Suprapubic skin (tissue), 4 donors: Measurements from ENCODE around the gene KCNJ9. TPM values are rescaled to one million over a fixed set of nuclear protein-coding genes. Genes with fewer than 3 reads are reported as not detected.

Experiments
- DNase-seq, 2 donors: peaks; one replicate each; pipeline ENCODE4 v3.0.0-alpha.2; 2019; ENCODE audit warnings: low spot score in 2 of 2
- H3K27ac ChIP-seq: fragments of 200-600 bp; sonication (generic); one replicate; pipeline ENCODE4 v1.5.1; 2019
- H3K27me3 ChIP-seq: fragments of 200-600 bp; sonication (generic); one replicate; pipeline ENCODE4 v1.5.1; 2019
- H3K36me3 ChIP-seq: fragments of 200-600 bp; sonication (generic); one replicate; pipeline ENCODE4 v1.5.1; 2019
- H3K4me1 ChIP-seq: fragments of 200-600 bp; sonication (generic); one replicate; pipeline ENCODE4 v1.5.1; 2019
- H3K4me3 ChIP-seq: fragments of 200-600 bp; sonication (generic); one replicate; pipeline ENCODE4 v1.5.1; 2019; ENCODE audit warnings: mild to moderate bottlenecking
- H3K9me3 ChIP-seq: fragments of 200-600 bp; sonication (generic); one replicate; pipeline ENCODE4 v1.5.1; 2019
- EP300 ChIP-seq: sonication (generic); formaldehyde crosslinking; IDR thresholded peaks from one replicate; pipeline ENCODE4 v1.6.1; 2017; ENCODE audit warnings: antibody characterized with exemption
- POLR2A ChIP-seq, 2 donors: fragments of 450-650 bp; IDR thresholded peaks; one replicate each; pipeline ENCODE4 v1.6.1; 2017; ENCODE audit warnings: antibody characterized with exemption in 2 of 2, mild to moderate bottlenecking in 2 of 2, moderate library complexity in 2 of 2
- POLR2AphosphoS5 ChIP-seq, 3 donors: sonication (generic); formaldehyde crosslinking; IDR thresholded peaks; one replicate each; pipeline ENCODE4 v1.6.1; 2017; ENCODE audit warnings: antibody characterized with exemption in 3 of 3
- WGBS: methylation state at CpG from one replicate; pipeline ENCODE4 v1.1.5; 2018; 5-methylcytosine and 5-hydroxymethylcytosine counted together
- total RNA-seq, 4 donors: library from RNA; depleted of rRNA; stranded (reverse); fragments of >200 nt; gene quantifications; one replicate each; pipeline ENCODE4 v1.1.0, GENCODE V29; 2016
- TF ChIP-seq, protein P1 (sequence below), 2 donors: fragments of 200-600 bp in 1 of 2; fragments of 450-650 bp in 1 of 2; sonication (generic) in 1 of 2; IDR thresholded peaks; one replicate each; pipeline ENCODE4 v1.5.1; 2016 to 2019; ENCODE audit warnings: antibody characterized with exemption in 2 of 2, mild to moderate bottlenecking in 1 of 2, moderate library complexity in 1 of 2

KCNJ9 gene
- total RNA-seq, 4 donors from 2014 or later = 0.13 TPM; not detected in 3

DNA sequence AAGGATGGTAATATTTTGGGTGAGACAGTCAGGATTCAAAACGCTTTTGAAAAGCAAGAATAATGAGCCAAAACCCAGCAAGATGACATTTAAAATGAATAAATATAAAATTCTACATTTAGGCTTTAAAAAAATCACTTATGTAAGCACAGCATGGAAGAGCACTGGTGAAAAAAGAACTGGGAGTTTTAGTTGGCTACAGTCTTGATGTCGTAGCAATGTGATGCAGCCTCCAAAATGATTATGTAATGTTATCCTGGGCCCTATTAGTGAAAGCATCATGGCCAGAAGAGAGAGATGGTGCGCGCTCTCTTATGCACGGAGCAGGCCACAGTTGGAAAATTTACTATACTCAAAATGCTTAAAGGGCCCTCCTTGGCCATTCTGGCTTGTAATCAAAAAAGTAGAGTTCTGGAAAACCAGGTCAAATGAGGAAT, 5.1 kb downstream of the KCNJ9 start:
- peaks cover 41% of the 10 kb centered on the region for H3K36me3 ChIP-seq
- no peak for TF ChIP-seq EP300
- TF ChIP-seq, protein P1, sequence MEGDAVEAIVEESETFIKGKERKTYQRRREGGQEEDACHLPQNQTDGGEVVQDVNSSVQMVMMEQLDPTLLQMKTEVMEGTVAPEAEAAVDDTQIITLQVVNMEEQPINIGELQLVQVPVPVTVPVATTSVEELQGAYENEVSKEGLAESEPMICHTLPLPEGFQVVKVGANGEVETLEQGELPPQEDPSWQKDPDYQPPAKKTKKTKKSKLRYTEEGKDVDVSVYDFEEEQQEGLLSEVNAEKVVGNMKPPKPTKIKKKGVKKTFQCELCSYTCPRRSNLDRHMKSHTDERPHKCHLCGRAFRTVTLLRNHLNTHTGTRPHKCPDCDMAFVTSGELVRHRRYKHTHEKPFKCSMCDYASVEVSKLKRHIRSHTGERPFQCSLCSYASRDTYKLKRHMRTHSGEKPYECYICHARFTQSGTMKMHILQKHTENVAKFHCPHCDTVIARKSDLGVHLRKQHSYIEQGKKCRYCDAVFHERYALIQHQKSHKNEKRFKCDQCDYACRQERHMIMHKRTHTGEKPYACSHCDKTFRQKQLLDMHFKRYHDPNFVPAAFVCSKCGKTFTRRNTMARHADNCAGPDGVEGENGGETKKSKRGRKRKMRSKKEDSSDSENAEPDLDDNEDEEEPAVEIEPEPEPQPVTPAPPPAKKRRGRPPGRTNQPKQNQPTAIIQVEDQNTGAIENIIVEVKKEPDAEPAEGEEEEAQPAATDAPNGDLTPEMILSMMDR (IDR thresholded peaks at IDR 0.05) = no peak
- TF ChIP-seq POLR2AphosphoS5 (IDR thresholded peaks at IDR 0.05) = no peak
- TF ChIP-seq POLR2A (IDR thresholded peaks at IDR 0.05) = no peak
- peaks cover 11% of the 10 kb centered on the region for H3K4me1 ChIP-seq
- no peak overlapping the region for H3K4me3 ChIP-seq
- no peaks in the 10 kb centered on the region for H3K9me3 ChIP-seq
- no peak overlapping the region for H3K27ac ChIP-seq
- DNase-seq = no peak
- WGBS = 68% methylated on average over 5 of the region's 5 CpGs
- peaks cover 31% of the 10 kb centered on the region for H3K27me3 ChIP-seq

DNA sequence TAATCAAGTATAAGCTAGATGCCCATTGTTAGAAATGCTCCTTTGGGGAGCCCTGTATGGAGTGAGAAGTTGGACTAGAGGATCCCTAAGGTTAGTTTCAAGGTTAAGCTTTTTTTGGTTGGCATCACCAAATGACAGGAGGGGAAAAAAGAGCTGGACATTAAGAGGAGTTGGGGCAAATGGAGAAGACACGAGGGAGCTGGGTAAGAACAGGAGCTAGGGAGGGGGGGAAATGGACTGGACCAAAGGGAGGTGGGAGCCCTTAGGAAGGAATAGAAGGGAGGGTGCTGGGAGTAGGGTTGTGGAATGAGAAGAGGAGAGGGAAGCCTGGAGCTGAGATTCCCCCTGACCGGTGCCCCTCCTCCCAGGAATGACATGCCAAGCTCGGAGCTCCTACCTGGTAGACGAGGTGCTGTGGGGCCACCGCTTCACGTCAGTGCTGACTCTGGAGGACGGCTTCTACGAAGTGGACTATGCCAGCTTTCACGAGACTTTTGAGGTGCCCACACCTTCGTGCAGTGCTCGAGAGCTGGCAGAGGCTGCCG, 5.9 kb downstream of the KCNJ9 start:
- Histone ChIP-seq H3K27me3 (peaks cover 24% of the 10 kb centered on the region), H3K4me3 (no peak overlapping the region), H3K9me3 (no peaks in the 10 kb centered on the region), H3K36me3 (peaks cover 48% of the 10 kb centered on the region), H3K27ac (no peak overlapping the region), H3K4me1 (peaks cover 11% of the 10 kb centered on the region)
- no peak for DNase-seq
- WGBS = 93% methylated on average over 10 of the region's 12 CpGs
- TF ChIP-seq POLR2A (IDR thresholded peaks at IDR 0.05) (no peak), EP300 (no peak), POLR2AphosphoS5 (IDR thresholded peaks at IDR 0.05) (no peak)
- TF ChIP-seq, protein P1 (IDR thresholded peaks at IDR 0.05) = no peak

DNA sequence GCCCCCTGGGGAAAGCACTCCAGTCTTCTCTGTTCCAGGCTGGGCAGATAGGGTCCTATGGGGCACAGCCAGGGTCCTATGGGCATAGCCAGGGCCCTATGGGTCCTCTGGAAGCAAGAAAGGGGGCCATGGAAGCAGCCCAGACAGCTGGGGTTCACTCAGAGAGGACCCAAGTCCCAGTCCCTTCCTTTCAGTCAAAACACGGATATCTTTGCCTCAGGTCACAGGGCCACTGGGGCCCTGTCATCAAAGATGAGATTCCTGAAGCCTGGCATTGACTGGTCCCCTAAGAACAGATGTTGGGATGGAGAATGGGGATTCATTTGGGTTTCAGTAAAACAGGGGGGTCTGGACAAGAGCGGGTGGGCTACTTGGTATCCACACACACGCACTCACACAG, 8.5 kb downstream of the KCNJ9 start:
- 81% methylated on average over 3 of the region's 3 CpGs for WGBS

DNA sequence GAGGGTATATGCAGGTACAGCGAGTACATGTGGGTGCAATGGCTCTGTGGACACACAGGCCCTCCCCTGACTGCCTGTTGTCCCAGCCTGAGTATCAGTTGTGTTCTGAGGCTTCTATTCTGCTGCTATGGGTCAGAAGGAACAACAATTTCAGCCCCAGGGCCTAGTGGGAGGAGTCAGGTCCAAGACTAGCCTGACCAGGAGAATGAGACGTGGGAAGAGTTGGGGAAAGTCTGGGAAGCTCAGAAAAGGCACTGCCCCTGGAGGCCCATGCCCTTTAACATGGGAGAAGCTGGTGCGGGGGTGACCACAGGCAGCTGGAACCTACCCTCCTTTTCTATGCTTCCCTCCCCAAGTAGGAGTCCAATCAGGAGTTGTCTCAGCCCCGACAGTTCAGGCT, 9.4 kb downstream of the KCNJ9 start:
- TF ChIP-seq POLR2A (IDR thresholded peaks at IDR 0.05) (no peak), POLR2AphosphoS5 (IDR thresholded peaks at IDR 0.05) (no peak), EP300 (no peak)
- TF ChIP-seq, protein P1 (IDR thresholded peaks at IDR 0.05) = no peak
- Histone ChIP-seq H3K27ac (no peak overlapping the region), H3K27me3 (no peaks in the 10 kb centered on the region), H3K4me1 (peaks cover 6% of the 10 kb centered on the region), H3K9me3 (no peaks in the 10 kb centered on the region), H3K36me3 (peaks cover 74% of the 10 kb centered on the region), H3K4me3 (no peak overlapping the region)
- no peak for DNase-seq
- 91% methylated on average over 3 of the region's 4 CpGs for WGBS

More for the DNA sequence above, 8.5 kb downstream of the KCNJ9 start:
- Histone ChIP-seq H3K4me1 (no peaks in the 10 kb centered on the region), H3K36me3 (peaks cover 73% of the 10 kb centered on the region), H3K4me3 (no peak overlapping the region), H3K27ac (no peak overlapping the region), H3K9me3 (no peaks in the 10 kb centered on the region), H3K27me3 (no peaks in the 10 kb centered on the region)
- no peak for DNase-seq
- TF ChIP-seq POLR2A (IDR thresholded peaks at IDR 0.05) (no peak), EP300 (no peak), POLR2AphosphoS5 (IDR thresholded peaks at IDR 0.05) (no peak)
- TF ChIP-seq, protein P1 (IDR thresholded peaks at IDR 0.05) = no peak

DNA sequence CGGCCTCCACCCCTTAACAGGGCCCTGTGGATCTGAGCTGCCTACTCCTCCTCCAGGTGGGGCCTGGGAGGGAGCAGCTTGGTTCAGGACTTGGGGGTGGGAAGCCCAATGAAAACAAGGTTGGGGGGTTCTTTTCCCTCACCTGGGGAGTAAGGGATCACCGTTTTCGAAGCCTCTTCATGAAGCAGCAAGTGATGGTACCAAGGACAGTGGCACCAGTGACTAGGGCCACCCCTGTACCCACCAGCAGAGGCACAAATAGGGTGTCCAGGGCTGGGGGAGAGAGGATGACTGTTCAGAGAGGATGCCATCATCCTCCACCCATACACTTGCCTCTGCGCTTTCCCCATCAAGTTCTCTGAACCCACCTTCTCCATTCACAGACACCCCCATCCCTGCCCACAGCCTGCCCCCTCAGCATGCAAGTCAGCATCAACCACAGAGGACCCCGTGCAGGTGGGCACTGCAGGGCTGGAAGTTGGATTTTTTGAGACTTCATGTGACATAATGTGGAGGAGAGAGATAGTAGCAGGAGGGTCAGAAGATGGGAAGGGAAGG, 10.4 kb downstream of the KCNJ9 start:
- TF ChIP-seq, protein P1 (IDR thresholded peaks at IDR 0.05) = no peak
- no peak for TF ChIP-seq EP300
- no peak for TF ChIP-seq POLR2A (IDR thresholded peaks at IDR 0.05)
- no peak for TF ChIP-seq POLR2AphosphoS5 (IDR thresholded peaks at IDR 0.05)
- WGBS = 98% methylated on average over 3 of the region's 5 CpGs
- Histone ChIP-seq H3K27me3 (no peaks in the 10 kb centered on the region), H3K4me1 (peaks cover 16% of the 10 kb centered on the region), H3K9me3 (no peaks in the 10 kb centered on the region), H3K36me3 (peaks cover 74% of the 10 kb centered on the region), H3K4me3 (no peak overlapping the region), H3K27ac (no peak overlapping the region)
- no peak for DNase-seq
